Hepatocyte (in vitro differentiated cells): ENCODE results near the gene CDK6.

ENCODE experiments used
- CTCF ChIP-seq: fragments of 200-600 bp; sonication (generic); IDR thresholded peaks from 2 replicates; pipeline ENCODE4 v1.5.1; 2016; ENCODE audit warnings: antibody characterized with exemption, mild to moderate bottlenecking; ENCODE audit not compliant: poor library complexity
- EZH2phosphoT487 ChIP-seq: fragments of 200-600 bp; sonication (generic); IDR thresholded peaks from one replicate; pipeline ENCODE4 v1.6.1; 2018; ENCODE audit warnings: antibody characterized with exemption, mild to moderate bottlenecking, low read depth, moderate library complexity; ENCODE audit not compliant: unreplicated experiment, severe bottlenecking

- TF ChIP-seq CTCF (no peak), EZH2phosphoT487 (no peak)
Observed at GRCh38 chr7:92622685-92623084, 213.7 kb downstream of the CDK6 start.
